Suprapubic skin (tissue), 4 donors: ENCODE results near the gene TPT1.

Experiments
- EP300 ChIP-seq: sonication (generic); formaldehyde crosslinking; IDR thresholded peaks from one replicate; pipeline ENCODE4 v1.6.1; 2017; ENCODE audit warnings: antibody characterized with exemption
- POLR2A ChIP-seq, 2 donors: fragments of 450-650 bp; IDR thresholded peaks; one replicate each; pipeline ENCODE4 v1.6.1; 2017; ENCODE audit warnings: antibody characterized with exemption in 2 of 2, mild to moderate bottlenecking in 2 of 2, moderate library complexity in 2 of 2
- POLR2AphosphoS5 ChIP-seq, 3 donors: sonication (generic); formaldehyde crosslinking; IDR thresholded peaks; one replicate each; pipeline ENCODE4 v1.6.1; 2017; ENCODE audit warnings: antibody characterized with exemption in 3 of 3
- TF ChIP-seq, protein P1 (sequence below), 2 donors: fragments of 200-600 bp in 1 of 2; fragments of 450-650 bp in 1 of 2; sonication (generic) in 1 of 2; IDR thresholded peaks; one replicate each; pipeline ENCODE4 v1.5.1; 2016 to 2019; ENCODE audit warnings: antibody characterized with exemption in 2 of 2, mild to moderate bottlenecking in 1 of 2, moderate library complexity in 1 of 2

DNA sequence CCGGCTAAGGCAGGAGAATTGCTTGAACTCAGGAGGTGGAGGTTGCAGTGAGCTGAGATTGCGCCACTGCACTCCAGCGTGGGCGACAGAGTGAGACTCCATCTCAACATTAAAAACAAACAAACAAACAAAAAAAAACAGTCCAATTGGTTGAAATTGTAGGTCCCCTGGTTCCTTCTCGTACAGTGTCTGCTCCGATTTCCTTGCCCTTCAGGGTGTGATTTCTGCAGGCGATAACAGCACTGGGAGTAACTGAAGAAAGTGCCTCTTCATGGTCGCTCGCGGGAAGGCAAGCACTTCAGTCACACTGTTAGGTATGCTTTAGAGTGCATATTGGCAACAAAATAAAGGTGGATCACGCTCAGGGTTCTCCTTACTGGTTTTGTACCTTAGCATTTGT, 39.7 kb downstream of the TPT1 start:
- TF ChIP-seq, protein P1, sequence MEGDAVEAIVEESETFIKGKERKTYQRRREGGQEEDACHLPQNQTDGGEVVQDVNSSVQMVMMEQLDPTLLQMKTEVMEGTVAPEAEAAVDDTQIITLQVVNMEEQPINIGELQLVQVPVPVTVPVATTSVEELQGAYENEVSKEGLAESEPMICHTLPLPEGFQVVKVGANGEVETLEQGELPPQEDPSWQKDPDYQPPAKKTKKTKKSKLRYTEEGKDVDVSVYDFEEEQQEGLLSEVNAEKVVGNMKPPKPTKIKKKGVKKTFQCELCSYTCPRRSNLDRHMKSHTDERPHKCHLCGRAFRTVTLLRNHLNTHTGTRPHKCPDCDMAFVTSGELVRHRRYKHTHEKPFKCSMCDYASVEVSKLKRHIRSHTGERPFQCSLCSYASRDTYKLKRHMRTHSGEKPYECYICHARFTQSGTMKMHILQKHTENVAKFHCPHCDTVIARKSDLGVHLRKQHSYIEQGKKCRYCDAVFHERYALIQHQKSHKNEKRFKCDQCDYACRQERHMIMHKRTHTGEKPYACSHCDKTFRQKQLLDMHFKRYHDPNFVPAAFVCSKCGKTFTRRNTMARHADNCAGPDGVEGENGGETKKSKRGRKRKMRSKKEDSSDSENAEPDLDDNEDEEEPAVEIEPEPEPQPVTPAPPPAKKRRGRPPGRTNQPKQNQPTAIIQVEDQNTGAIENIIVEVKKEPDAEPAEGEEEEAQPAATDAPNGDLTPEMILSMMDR (IDR thresholded peaks at IDR 0.05), result no peak
- TF ChIP-seq POLR2A (IDR thresholded peaks at IDR 0.05) (no peak), POLR2AphosphoS5 (IDR thresholded peaks at IDR 0.05) (no peak), EP300 (no peak)
